HEK293T (cell line): Measurements from ENCODE around the gene SPSB3.
"Not testable (repeated sequence)": the region's sequence is repeated elsewhere in the genome, so short reads cannot be mapped to it uniquely, and the experiment has no call there.

ENCODE experiments used
- CTCF ChIA-PET: fragments of 350-600 bp; formaldehyde crosslinking; extraction: SDS; loops from one replicate; lab custom pipeline; 2021; ENCODE audit warnings: antibody characterized with exemption, inconsistent platforms; lab: Yijun Ruan, JAX
- POLR2A ChIA-PET: fragments of 350-600 bp; formaldehyde crosslinking; extraction: SDS; loops from one replicate; lab custom pipeline; 2020; ENCODE audit warnings: antibody characterized with exemption, inconsistent platforms; lab: Yijun Ruan, JAX
- DNase-seq: peaks from one replicate; pipeline ENCODE4 v3.0.0; 2012; ENCODE audit warnings: mixed read lengths; ENCODE audit errors: extremely low spot score
- ARNT ChIP-seq: fragments of 450-650 bp; IDR thresholded peaks from 2 replicates; pipeline ENCODE4 v1.6.1; 2017; ENCODE audit warnings: mild to moderate bottlenecking
- BHLHE40 ChIP-seq: fragments of 450-650 bp; IDR thresholded peaks from 2 replicates; pipeline ENCODE4 v1.6.1; 2016; ENCODE audit warnings: mild to moderate bottlenecking, moderate library complexity, borderline replicate concordance
- CTBP1 ChIP-seq: fragments of 450-650 bp; IDR thresholded peaks from 2 replicates; pipeline ENCODE4 v1.6.1; 2016; ENCODE audit warnings: borderline replicate concordance
- ELF4 ChIP-seq: fragments of 450-650 bp; IDR thresholded peaks from 2 replicates; pipeline ENCODE4 v1.6.1; 2017; ENCODE audit warnings: antibody characterized with exemption
- FOXA1 ChIP-seq: fragments of 450-650 bp; IDR thresholded peaks from 2 replicates; pipeline ENCODE4 v1.6.1; 2016; ENCODE audit warnings: mild to moderate bottlenecking
- FOXK2 ChIP-seq: fragments of 450-650 bp; IDR thresholded peaks from 2 replicates; pipeline ENCODE4 v1.6.1; 2016; ENCODE audit warnings: mild to moderate bottlenecking
- FOXM1 ChIP-seq: fragments of 450-650 bp; IDR thresholded peaks from 2 replicates; pipeline ENCODE4 v1.6.1; 2017; ENCODE audit warnings: mild to moderate bottlenecking, borderline replicate concordance
- HDGF ChIP-seq: fragments of 450-650 bp; IDR thresholded peaks from 2 replicates; pipeline ENCODE4 v1.6.1; 2017; ENCODE audit warnings: antibody characterized with exemption, borderline replicate concordance
- L3MBTL2 ChIP-seq: fragments of 450-650 bp; conservative IDR thresholded peaks from 2 replicates; pipeline ENCODE4 v1.6.1; 2016; ENCODE audit warnings: mild to moderate bottlenecking
- LEF1 ChIP-seq: fragments of 450-650 bp; IDR thresholded peaks from 2 replicates; pipeline ENCODE4 v1.6.1; 2017; ENCODE audit warnings: mild to moderate bottlenecking, borderline replicate concordance
- NFRKB ChIP-seq: fragments of 450-650 bp; IDR thresholded peaks from 2 replicates; pipeline ENCODE4 v1.6.1; 2016; ENCODE audit warnings: mild to moderate bottlenecking, moderate library complexity
- SP1 ChIP-seq: fragments of 450-650 bp; IDR thresholded peaks from 2 replicates; pipeline ENCODE4 v1.6.1; 2017
- SUZ12 ChIP-seq: fragments of 450-650 bp; IDR thresholded peaks from 2 replicates; pipeline ENCODE4 v1.6.1; 2016; ENCODE audit warnings: mild to moderate bottlenecking
- TARDBP ChIP-seq: fragments of 450-650 bp; IDR thresholded peaks from 2 replicates; pipeline ENCODE4 v1.6.1; 2016
- ZNF384 ChIP-seq: fragments of 450-650 bp; IDR thresholded peaks from 2 replicates; pipeline ENCODE4 v1.6.1; 2016
- TF ChIP-seq, protein P1 (sequence below): fragments of 450-650 bp; IDR thresholded peaks from 2 replicates; pipeline ENCODE4 v1.6.1; 2016

Gene SPSB3

GRCh38 chr16:1810106-1810505 is 27.7 kb upstream of the SPSB3 start:
- TF ChIP-seq BHLHE40, result no peak
- TF ChIP-seq HDGF, result no peak
- TF ChIP-seq L3MBTL2, result no peak
- ChIA-PET POLR2A (interaction anchor here (0.9 to 1.4 kb wide), 2 partner anchors 17 to 27 kb away, joined by 3 read pairs; partner anchors contain the start of genes FAHD1, NUBP2 and SPSB3), CTCF (no interaction called here)
- DNase-seq, result no peak

DNA sequence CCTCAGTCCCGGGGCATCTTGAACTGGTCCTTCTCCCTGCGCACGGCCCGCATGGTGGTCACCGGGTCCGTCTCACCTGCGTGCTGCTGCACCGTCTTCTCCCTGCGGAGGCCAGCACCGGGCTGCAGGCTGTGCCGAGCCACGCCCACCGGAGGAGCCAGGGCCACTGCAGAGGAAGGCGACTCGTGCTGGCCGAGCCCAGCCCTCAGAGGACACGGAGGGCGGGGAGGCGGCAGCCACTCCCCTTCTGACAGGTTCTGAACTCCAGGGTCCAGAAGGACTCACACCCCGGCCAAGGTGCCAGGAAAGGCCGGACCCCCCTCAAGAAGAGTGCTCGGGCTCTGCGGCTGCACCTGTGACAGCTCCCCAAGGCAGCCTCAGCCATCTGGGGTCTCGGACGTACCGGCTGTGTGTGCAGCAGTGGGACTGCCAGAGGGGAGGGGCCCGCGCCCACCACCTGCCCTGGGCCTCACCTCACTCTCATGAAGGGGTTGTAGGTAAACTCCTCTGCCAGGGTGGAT is 27.0 kb upstream of the SPSB3 start:
- ChIA-PET POLR2A (no interaction called here), CTCF (no interaction called here)
- TF ChIP-seq ZNF384, result no peak
- no peak for TF ChIP-seq HDGF
- no peak for TF ChIP-seq FOXM1
- TF ChIP-seq NFRKB, result no peak
- no peak for TF ChIP-seq FOXA1
- TF ChIP-seq TARDBP, result no peak
- no peak for TF ChIP-seq LEF1
- no peak for TF ChIP-seq L3MBTL2
- TF ChIP-seq ELF4, result no peak
- no peak for TF ChIP-seq BHLHE40
- no peak for TF ChIP-seq ARNT
- no peak for TF ChIP-seq SP1
- TF ChIP-seq FOXK2, result no peak
- TF ChIP-seq CTBP1, result no peak
- TF ChIP-seq, protein P1, sequence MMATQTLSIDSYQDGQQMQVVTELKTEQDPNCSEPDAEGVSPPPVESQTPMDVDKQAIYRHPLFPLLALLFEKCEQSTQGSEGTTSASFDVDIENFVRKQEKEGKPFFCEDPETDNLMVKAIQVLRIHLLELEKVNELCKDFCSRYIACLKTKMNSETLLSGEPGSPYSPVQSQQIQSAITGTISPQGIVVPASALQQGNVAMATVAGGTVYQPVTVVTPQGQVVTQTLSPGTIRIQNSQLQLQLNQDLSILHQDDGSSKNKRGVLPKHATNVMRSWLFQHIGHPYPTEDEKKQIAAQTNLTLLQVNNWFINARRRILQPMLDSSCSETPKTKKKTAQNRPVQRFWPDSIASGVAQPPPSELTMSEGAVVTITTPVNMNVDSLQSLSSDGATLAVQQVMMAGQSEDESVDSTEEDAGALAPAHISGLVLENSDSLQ, result no peak
- no peak for TF ChIP-seq SUZ12
- no peak for DNase-seq

DNA sequence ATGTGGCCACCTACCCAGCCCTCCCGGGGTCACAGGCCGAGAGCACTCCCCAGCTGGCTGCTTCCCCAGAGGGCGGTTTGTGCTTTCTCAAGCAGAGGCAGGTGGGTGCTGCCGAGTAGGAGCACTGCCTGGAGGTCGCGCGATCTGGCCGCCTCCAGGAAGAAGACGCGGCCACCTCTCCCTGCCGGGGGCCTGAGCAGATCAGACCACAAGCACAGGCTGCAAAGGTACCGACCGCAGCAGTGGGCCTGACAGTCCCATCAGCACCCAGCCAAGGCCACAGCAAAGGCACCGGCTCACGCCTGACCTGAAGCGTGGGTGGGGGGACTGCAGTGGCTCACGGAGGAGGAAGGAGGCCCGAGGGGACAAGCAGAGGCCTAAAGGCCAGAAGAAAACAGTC is 26.3 kb upstream of the SPSB3 start:
- ChIA-PET POLR2A (no interaction called here), CTCF (no interaction called here)
- no peak for DNase-seq
- TF ChIP-seq SUZ12 (no peak), SP1 (no peak), FOXK2 (no peak), NFRKB (no peak), ELF4 (no peak), BHLHE40 (no peak)

DNA sequence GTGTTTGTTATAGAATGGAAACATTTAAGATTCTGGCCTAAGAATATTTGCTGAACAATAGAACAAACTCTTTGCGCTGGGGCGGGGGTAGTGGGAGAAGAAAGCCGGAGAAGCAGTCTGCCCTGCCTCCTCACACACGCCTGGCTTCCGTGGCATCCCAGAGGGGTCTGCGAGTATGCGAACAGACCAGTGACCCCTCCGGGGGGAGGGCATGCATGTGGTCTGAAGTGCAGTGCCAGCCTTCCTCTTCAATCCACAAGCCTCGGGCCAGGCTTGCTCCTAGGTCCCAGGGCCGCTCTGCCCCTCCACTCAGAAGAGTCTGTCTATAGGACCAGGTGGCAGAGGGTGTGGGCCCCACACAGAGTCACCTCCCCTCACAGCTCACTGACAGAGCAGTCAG is 25.3 kb upstream of the SPSB3 start:
- TF ChIP-seq CTBP1 (no peak), ZNF384 (no peak), FOXM1 (no peak), ELF4 (no peak), SUZ12 (no peak), SP1 (no peak), L3MBTL2 (no peak), TARDBP (no peak), FOXA1 (no peak), HDGF (no peak), FOXK2 (no peak), NFRKB (no peak), BHLHE40 (no peak), LEF1 (no peak), ARNT (no peak)
- TF ChIP-seq, protein P1, result no peak
- POLR2A ChIA-PET, result no interaction called here
- CTCF ChIA-PET, result no interaction called here
- no peak for DNase-seq

- ChIA-PET CTCF (no interaction called here), POLR2A (no interaction called here)
- no peak for TF ChIP-seq NFRKB
- TF ChIP-seq, protein P1, result no peak
- no peak for DNase-seq
Measured at GRCh38 chr16:1800701-1801100, 18.3 kb upstream of the SPSB3 start.

DNA sequence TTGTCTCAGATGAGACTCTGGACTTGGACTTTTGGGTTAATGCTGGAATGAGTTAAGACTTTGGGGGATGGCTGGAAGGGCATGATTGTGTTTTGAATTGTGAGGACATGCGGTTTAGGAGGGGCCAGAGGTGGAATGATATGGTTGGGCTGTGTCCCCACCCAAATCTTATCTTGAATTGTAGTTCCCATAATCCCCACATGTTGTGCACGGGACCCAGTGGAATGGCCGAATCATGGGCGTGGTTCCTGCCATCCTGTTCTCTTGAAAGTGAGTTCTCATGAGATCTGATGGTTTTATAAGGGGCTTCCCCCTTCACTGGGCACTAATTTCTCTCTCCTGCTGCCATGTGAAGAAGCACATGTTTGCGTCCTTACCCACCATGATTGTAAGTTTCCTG is 16.9 kb upstream of the SPSB3 start:
- CTCF ChIA-PET, POLR2A ChIA-PET, DNase-seq: not testable (repeated sequence)

DNA sequence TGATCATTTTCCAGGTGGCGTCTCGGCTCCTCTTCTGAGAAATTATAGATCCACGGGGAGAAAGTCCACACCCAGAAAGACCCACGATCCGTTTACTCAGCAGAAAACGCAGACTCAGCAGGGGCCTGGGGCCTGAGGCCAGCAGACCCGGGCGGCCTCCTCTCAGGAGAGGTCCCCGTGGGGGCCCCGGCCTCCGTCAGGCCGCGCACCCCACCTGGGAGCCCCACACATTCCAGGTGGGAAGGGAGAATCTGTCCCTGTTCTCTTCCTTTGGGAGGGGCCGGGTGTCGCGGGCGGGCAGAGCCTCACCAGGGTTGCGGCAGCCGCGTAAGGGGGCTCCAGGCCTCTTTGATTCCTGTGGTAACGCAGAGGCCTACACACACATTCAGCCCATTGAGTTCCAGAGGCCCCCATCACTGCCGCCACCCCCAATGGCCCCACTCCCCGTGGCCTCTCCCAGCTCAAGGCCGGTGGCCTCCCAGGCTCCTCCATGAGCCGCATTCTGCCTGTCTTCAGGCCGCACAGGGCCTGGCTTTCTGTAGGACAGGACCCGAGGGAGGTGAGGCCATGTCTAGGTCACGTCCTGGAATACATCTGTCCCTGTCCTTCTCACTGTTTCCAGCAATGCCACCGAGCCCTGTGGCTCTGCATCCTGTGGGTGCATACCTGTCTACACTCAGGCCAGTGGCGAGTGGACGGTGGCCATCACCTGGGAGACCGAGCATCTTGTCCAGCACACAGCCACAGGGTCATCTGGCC is 12.7 kb upstream of the SPSB3 start:
- CTCF ChIA-PET, result no interaction called here
- POLR2A ChIA-PET, result no interaction called here
- no peak for TF ChIP-seq NFRKB
- no peak for TF ChIP-seq FOXK2
- TF ChIP-seq LEF1, result no peak

More for the DNA sequence above, 12.7 kb upstream of the SPSB3 start:
- no peak for DNase-seq
